Coronary artery (tissue), 2 donors: ENCODE measurements around the gene ARID1B.

Source experiments
- DNase-seq: peaks from one replicate; pipeline ENCODE4 v3.0.0-alpha.2; 2017; ENCODE audit warnings: low spot score
- H3K27ac ChIP-seq, 2 donors: fragments of 200-600 bp; sonication (generic); one replicate each; pipeline ENCODE4 v1.5.1; 2016 to 2019
- H3K4me3 ChIP-seq: fragments of 200-600 bp; sonication (generic); 2 replicates; pipeline ENCODE4 v1.5.1; 2016; ENCODE audit warnings: mild to moderate bottlenecking, moderate library complexity
- TF ChIP-seq, protein P1 (sequence below): fragments of 200-600 bp; sonication (generic); IDR thresholded peaks from one replicate; pipeline ENCODE4 v1.5.1; 2019; ENCODE audit warnings: antibody characterized with exemption

Gene ARID1B

DNA sequence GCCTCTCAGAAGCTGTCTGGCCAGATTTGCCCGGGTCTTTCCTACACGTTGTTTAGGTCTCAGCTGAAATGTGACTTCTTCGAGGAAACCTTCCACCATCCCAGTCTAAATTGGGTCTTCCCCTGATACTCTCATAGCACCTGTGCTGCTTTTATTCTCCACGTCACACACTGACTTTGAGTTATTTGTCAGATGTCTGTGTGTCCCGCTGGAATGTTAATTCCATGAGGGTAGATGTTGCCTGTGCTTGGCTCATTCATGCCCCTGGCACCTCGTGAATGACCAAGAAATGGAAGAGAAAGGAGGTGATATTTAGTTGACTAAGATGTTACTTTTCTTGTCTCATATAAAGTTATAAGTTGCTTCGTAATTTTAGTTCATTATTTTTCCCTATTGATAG is 348.4 kb downstream of the ARID1B start:
- TF ChIP-seq, protein P1, sequence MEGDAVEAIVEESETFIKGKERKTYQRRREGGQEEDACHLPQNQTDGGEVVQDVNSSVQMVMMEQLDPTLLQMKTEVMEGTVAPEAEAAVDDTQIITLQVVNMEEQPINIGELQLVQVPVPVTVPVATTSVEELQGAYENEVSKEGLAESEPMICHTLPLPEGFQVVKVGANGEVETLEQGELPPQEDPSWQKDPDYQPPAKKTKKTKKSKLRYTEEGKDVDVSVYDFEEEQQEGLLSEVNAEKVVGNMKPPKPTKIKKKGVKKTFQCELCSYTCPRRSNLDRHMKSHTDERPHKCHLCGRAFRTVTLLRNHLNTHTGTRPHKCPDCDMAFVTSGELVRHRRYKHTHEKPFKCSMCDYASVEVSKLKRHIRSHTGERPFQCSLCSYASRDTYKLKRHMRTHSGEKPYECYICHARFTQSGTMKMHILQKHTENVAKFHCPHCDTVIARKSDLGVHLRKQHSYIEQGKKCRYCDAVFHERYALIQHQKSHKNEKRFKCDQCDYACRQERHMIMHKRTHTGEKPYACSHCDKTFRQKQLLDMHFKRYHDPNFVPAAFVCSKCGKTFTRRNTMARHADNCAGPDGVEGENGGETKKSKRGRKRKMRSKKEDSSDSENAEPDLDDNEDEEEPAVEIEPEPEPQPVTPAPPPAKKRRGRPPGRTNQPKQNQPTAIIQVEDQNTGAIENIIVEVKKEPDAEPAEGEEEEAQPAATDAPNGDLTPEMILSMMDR = no peak
- no peak for DNase-seq
- no peak overlapping the region for H3K27ac ChIP-seq
- no peak overlapping the region for H3K4me3 ChIP-seq

DNA sequence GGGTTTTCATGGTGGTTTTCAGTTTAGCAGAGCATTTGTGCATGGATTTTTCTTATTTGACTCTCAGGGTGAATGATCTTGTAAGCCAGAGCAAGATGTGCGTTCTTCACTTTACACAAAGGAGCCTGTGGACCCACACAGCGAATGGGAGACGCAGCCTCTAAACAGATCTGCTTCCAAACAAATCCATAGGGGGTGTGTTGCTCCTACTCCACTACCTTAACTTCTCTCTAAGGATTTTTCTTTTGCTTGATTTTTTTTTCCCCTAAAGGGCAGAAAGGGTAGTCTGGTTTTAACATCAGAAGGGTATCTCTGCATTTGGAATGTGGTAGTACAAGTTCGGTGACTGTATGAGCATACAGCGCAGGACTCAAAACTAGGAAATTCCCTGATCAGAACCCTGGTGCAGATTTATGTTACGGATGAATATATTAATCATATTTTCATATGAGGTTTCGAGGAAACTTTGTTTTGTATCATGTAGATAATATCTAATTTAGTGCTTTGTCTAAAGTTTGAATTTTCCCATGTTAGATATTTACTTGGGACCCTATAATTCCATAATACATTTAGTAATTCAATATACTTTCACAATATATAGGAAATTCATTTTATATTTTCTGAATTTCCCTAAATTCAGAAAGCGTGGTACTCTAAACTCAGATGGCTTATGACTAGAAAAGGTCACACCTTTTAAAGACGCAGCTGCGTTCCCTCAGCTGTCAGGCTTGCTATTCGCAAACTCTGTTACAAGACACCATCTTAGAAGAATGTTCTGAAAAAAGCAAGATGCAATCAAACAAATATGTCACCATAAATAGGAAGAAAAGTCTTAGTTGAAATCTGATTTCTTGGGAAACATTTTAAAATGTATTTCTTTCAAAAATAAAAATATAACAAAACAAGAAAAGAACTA is 349.3 kb downstream of the ARID1B start:
- H3K4me3 ChIP-seq = no peak overlapping the region
- H3K27ac ChIP-seq = no peak overlapping the region
- DNase-seq = peak; percentile 11
- TF ChIP-seq, protein P1 = no peak

DNA sequence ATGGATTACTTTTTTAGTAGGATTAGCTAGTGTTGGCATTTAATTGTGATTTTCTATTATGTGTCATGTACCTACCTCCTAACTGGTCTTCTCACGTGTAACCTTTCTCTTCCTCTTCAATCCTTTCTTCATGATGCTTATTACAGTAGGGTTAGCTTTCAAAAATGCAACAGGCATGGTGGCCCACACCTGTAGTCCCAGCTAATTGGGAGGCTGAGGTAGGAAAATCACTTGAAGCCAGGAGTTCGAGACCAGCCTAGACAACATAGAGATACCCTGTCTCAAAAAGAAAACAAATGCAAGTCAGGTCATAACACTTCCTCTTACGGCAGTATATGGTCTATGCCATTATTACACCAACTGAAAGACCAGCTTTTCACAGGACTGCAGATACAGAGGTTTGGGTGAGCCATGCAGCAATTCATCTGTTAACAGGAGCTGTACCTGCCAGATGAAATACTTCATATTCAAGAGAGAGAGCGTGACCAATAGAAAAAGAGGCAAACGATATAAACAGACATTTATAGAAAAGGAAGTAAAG is 351.1 kb downstream of the ARID1B start:
- peak; percentile 24 for DNase-seq
- H3K4me3 ChIP-seq = no peak overlapping the region
- no peak overlapping the region for H3K27ac ChIP-seq
- TF ChIP-seq, protein P1 = no peak

DNA sequence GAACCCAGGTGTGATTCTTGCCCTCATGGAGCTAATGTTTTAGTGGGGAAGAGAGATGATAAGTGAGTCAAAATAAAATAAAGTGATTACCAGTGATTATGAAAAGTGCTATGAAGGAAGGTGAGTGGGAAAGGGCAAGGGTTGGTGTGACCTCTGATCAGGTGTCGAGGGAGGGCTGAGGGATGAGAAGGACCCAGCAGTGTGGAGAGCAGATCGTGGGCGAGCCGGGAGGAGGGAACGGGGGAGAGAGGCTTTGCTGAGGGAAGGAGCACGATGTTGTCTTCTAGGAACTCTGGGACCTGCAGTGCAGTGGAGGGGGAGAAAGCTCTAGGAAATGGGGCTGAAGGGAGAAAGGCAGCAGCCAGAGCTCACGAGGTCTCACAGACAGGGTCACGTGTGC is 354.1 kb downstream of the ARID1B start:
- DNase-seq = no peak
- TF ChIP-seq, protein P1 = no peak
- no peak overlapping the region for H3K4me3 ChIP-seq

DNA sequence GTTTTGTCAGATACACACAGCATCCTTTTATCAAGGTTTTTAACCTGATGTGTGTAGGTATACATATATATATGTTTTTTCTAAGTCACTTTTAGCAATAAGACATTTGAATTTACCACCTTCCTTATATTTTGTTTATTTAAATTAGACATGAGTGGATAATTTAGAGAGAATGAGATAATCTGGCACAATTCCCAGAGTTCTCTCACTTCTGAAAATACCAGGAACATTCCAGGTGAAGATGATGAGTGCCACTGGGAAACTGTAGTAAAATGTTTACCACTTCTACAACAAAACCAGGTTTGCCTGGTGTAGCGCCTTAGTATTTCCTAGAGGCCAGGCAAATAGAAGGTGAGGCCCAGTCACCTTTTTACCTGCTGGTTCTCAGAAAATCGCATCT is 356.7 kb downstream of the ARID1B start:
- Histone ChIP-seq H3K4me3 (no peak overlapping the region), H3K27ac (no peak overlapping the region)
- DNase-seq = no peak
- TF ChIP-seq, protein P1 = no peak

More for the DNA sequence above, 354.1 kb downstream of the ARID1B start:
- no peak overlapping the region for H3K27ac ChIP-seq

DNA sequence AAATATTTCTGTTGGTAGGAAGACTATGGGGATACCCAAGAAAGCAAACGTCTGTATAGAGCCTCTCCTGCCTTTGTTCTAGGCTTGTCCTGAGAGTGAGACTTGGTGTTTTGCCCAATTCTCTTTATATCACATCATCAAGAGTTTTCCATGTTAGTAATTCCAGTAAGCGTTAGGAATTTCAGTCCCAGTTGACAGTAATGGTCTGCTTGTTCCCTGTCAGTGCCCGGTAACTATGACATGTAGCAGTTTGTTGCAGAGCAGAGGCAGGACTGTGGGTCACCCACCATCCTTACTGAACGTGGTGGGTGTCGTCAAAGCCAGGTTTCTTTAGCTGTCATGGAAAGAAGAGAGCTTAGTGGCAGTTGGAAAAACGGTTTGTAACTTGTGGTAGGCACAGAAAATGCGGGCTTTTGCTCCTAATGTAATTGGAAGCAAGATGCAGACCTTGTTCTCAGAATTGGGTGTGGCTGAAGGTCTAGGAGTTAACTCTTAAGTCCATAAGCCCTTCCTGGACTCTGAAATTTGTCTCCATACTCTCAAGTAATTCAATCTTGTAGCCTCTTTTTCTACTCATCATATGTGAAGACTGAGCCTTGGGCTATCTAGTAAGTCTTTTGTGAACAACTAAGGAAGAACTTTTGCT is 357.3 kb downstream of the ARID1B start:
- DNase-seq = no peak
- TF ChIP-seq, protein P1 = no peak
- Histone ChIP-seq H3K4me3 (no peak overlapping the region), H3K27ac (peak overlapping the region in 1 of 2 donors; percentile 1)
